K562 (cell line): ENCODE results near the gene CBX4. TPM values are rescaled to one million over a fixed set of nuclear protein-coding genes. Genes with fewer than 3 reads are reported as not detected.

ENCODE experiments used
- EHMT2 ChIP-seq: fragments of 450-650 bp; IDR thresholded peaks from 2 replicates; pipeline ENCODE4 v1.6.1; 2018; ENCODE audit warnings: antibody characterized with exemption
- NFIC ChIP-seq: fragments of 450-650 bp; IDR thresholded peaks from 2 replicates; pipeline ENCODE4 v1.6.1; 2017; ENCODE audit warnings: mild to moderate bottlenecking, inconsistent platforms
- NR4A1 ChIP-seq, 2 experiments: fragments of 250-450 bp in 1 of 2; fragments of 450-650 bp in 1 of 2; sonication (Bioruptor Pico) in 1 of 2; IDR thresholded peaks; 2 replicates each; pipeline versions ENCODE4 v1.4.0 to v1.6.1; 2016 to 2020; ENCODE audit warnings: mild to moderate bottlenecking in 2 of 2, missing compliant biosample characterization in 1 of 2, missing genetic modification characterization in 1 of 2, moderate library complexity in 1 of 2
- PRPF4 ChIP-seq: fragments of 200-400 bp; formaldehyde crosslinking; IDR thresholded peaks from one replicate; pipeline ENCODE4 v1.6.1; 2017; ENCODE audit warnings: low read length, low read depth, mild to moderate bottlenecking; ENCODE audit not compliant: insufficient read depth, poor library complexity, severe bottlenecking
- RB1 ChIP-seq: fragments of 450-650 bp; IDR thresholded peaks from 2 replicates; pipeline ENCODE4 v1.6.1; 2017; ENCODE audit warnings: low read depth, mild to moderate bottlenecking
- TBL1XR1 ChIP-seq, 2 experiments: IDR thresholded peaks; 2 replicates each; pipeline ENCODE4 v1.6.1; 2012; ENCODE audit warnings: improper control_type of control experiment in 2 of 2, low read length in 2 of 2, mild to moderate bottlenecking in 1 of 2
- TFE3 ChIP-seq: fragments of 450-650 bp; formaldehyde crosslinking; IDR thresholded peaks from 2 replicates; pipeline ENCODE4 v1.4.0; 2020; ENCODE audit warnings: mild to moderate bottlenecking, mixed read lengths
- ZBTB12 ChIP-seq: fragments of 250-450 bp; sonication (Bioruptor Pico); IDR thresholded peaks from 2 replicates; pipeline ENCODE4 v1.4.0; 2020
- ZBTB40 ChIP-seq, 2 experiments: fragments of 450-650 bp in 1 of 2; sonication (generic) in 1 of 2; formaldehyde crosslinking in 1 of 2; IDR thresholded peaks; 2 replicates each; pipeline versions ENCODE4 v1.7.1 to v1.9.0; 2016 to 2022; ENCODE audit warnings: inconsistent platforms in 1 of 2, mild to moderate bottlenecking in 1 of 2, missing genetic modification reagents in 1 of 2
- ZNF143 ChIP-seq: sonication (generic); formaldehyde crosslinking; IDR thresholded peaks from 2 replicates; pipeline ENCODE4 v1.9.0; 2022; ENCODE audit warnings: mild to moderate bottlenecking, missing genetic modification reagents
- polyA plus RNA-seq, 8 experiments: library from polyadenylated mRNA; depleted of rRNA in 4 of 8; stranded (reverse) in 5 of 8; unstranded in 3 of 8; fragments of >200 nt; fragmentation: Nextera tagmentation in 2 of 8; fragmentation: Illumina TruSeq in 1 of 8; extraction: Ambion mirVana in 2 of 8; extraction: Trizol in 1 of 8; gene quantifications; 2 replicates each; pipeline versions ENCODE4 v1.2.1 to v1.2.3, GENCODE V29; 2011 to 2014; ENCODE audit warnings: inconsistent platforms in 1 of 8, missing spikeins in 1 of 8
- total RNA-seq, 7 experiments: library from RNA; depleted of rRNA in 6 of 7; stranded (reverse); fragments of >200 nt in 6 of 7; fragmentation: Illumina TruSeq in 2 of 7; extraction: Trizol in 2 of 7; gene quantifications; 2 replicates each; pipeline versions ENCODE4 v1.2.1 to v1.2.3, GENCODE V29; 2011 to 2021; ENCODE audit warnings: low replicate concordance in 1 of 7
- TF ChIP-seq, protein P1 (sequence below): fragments of 250-450 bp; sonication (Bioruptor Pico); IDR thresholded peaks from 2 replicates; pipeline ENCODE4 v1.8.0; 2022; ENCODE audit warnings: inconsistent platforms

Gene CBX4
- total and polyA plus RNA-seq, 9 of the 15 experiments (the other 6 are each of a cell fraction or from before 2014, with no cell fraction given), result 0.98 to 50.5 (median 10.0) TPM

- TF ChIP-seq TFE3 (CRISPR knock-in tag), result no peak
- TF ChIP-seq TBL1XR1 (IDR thresholded peaks at IDR 0.05; ENCODE audit: low read length in 2 of 2), result peak in 1 of 2 experiments; percentile 43; a peak in 1 of 4 replicates
- TF ChIP-seq, protein P1, sequence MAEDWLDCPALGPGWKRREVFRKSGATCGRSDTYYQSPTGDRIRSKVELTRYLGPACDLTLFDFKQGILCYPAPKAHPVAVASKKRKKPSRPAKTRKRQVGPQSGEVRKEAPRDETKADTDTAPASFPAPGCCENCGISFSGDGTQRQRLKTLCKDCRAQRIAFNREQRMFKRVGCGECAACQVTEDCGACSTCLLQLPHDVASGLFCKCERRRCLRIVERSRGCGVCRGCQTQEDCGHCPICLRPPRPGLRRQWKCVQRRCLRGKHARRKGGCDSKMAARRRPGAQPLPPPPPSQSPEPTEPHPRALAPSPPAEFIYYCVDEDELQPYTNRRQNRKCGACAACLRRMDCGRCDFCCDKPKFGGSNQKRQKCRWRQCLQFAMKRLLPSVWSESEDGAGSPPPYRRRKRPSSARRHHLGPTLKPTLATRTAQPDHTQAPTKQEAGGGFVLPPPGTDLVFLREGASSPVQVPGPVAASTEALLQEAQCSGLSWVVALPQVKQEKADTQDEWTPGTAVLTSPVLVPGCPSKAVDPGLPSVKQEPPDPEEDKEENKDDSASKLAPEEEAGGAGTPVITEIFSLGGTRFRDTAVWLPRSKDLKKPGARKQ, result no peak
- TF ChIP-seq NFIC, result peak; percentile 45; the same call in 1 of the 2 replicates
- no peak for TF ChIP-seq ZBTB12
- TF ChIP-seq PRPF4, result peak; percentile 61
- no peak for TF ChIP-seq EHMT2
- 0 out of 2 replicates have a peak, but pooled peaks have one; percentile 19 for TF ChIP-seq ZBTB40 (IDR thresholded peaks at IDR 0.05)
- TF ChIP-seq ZBTB40 (CRISPR knock-in tag; IDR thresholded peaks at IDR 0.05), result no peak
- TF ChIP-seq ZNF143 (CRISPR knock-in tag), result no peak
- no peak for TF ChIP-seq NR4A1 (CRISPR knock-in tag; IDR thresholded peaks at IDR 0.05)
- TF ChIP-seq NR4A1 (tag; IDR thresholded peaks at IDR 0.05), result peak; percentile 25; the same call in 1 of the 2 replicates
- peak; percentile 74 for TF ChIP-seq RB1
Measured at GRCh38 chr17:79811011-79811867, 28.0 kb downstream of the CBX4 start (continued).
